Measurements from ENCODE around the gene MTUS2. TPM values are rescaled to one million over a fixed set of nuclear protein-coding genes. Genes with fewer than 3 reads are reported as not detected.

MTUS2 gene
- total RNA-seq, 1 experiment from 2014 or later = 6.6 TPM

GRCh38 chr13:29222458-29222857 is 402.3 kb downstream of the MTUS2 start:
- no peak overlapping the region for H3K4me3 ChIP-seq (ENCODE audit: low read length)
- H3K4me2 ChIP-seq (ENCODE audit: low read depth, low read length, poor library complexity, severe bottlenecking) = no peak overlapping the region
- H3K9me3 ChIP-seq (ENCODE audit: low read length) = no peaks in the 10 kb centered on the region
- H3K79me2 ChIP-seq (ENCODE audit: low read length) = no peaks in the 10 kb centered on the region
- DNase-seq = no peak
- no peaks in the 10 kb centered on the region for H4K20me1 ChIP-seq (ENCODE audit: insufficient read depth, low read depth, low read length)
- no peaks in the 10 kb centered on the region for H3K36me3 ChIP-seq (ENCODE audit: insufficient read depth, low read length)
- no peak overlapping the region for H2AFZ ChIP-seq (ENCODE audit: low read length)
- no peak overlapping the region for H3K27ac ChIP-seq (ENCODE audit: low read length)
- H3K27me3 ChIP-seq (ENCODE audit: low read length) = no peaks in the 10 kb centered on the region; the same call in 1 of the 2 replicates
- no peaks in the 10 kb centered on the region for H3K9me2 ChIP-seq (replicated peaks; ENCODE audit: insufficient read depth, low read length)
- H3K4me1 ChIP-seq (ENCODE audit: low read length) = no peaks in the 10 kb centered on the region
- no peak overlapping the region for H3K9ac ChIP-seq (ENCODE audit: low read length)

DNA sequence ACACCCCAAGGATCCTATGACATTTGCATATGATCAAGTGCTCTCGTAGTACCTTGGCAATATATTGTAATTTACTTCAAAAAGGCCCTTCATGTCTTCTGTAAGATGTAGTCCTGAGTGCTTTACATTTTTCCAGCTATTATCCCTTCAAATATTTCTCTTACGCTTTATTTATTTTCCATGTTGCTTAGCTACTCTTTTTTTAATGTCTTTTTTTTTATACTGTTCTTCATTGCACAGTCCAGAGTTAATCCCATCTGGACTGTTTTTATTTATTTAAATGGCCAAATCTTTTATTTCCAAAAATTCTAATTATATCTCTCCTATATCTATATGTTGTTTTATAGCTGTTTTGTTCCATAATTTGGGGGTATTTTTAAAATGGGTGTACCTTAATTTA is 404.1 kb downstream of the MTUS2 start:
- Histone ChIP-seq H3K4me3 (ENCODE audit: low read length) (no peak overlapping the region), H3K79me2 (ENCODE audit: low read length) (no peaks in the 10 kb centered on the region), H3K27me3 (ENCODE audit: low read length) (no peaks in the 10 kb centered on the region; the same call in 1 of the 2 replicates), H3K4me2 (ENCODE audit: low read depth, low read length, poor library complexity, severe bottlenecking) (no peak overlapping the region), H3K9ac (ENCODE audit: low read length) (no peak overlapping the region), H3K36me3 (ENCODE audit: insufficient read depth, low read length) (no peaks in the 10 kb centered on the region), H3K27ac (ENCODE audit: low read length) (no peak overlapping the region), H3K4me1 (ENCODE audit: low read length) (no peaks in the 10 kb centered on the region), H2AFZ (ENCODE audit: low read length) (no peak overlapping the region), H4K20me1 (ENCODE audit: insufficient read depth, low read depth, low read length) (no peaks in the 10 kb centered on the region), H3K9me3 (ENCODE audit: low read length) (no peaks in the 10 kb centered on the region), H3K9me2 (replicated peaks; ENCODE audit: insufficient read depth, low read length) (no peaks in the 10 kb centered on the region)
- no peak for DNase-seq

DNA sequence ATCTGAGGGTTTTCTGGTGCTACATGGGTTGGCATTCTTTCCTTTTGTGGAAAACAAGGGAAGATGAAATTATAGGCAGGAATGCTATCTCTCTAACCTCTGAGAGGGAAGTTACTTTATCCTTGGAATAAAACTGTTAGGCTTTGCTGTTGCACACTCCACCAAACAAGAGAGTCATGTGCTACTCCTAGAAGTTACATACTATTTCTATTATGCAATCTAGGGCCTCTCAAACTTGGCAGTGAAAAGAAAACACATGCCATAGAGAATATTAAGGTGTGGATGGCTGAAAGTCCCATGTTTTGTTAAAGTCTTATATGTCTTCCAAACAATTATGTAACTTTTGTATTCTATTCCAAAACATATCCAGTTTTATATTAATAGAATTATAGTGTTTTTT is 407.4 kb downstream of the MTUS2 start:
- H3K9ac ChIP-seq (ENCODE audit: low read length) = no peak overlapping the region
- H3K4me2 ChIP-seq (ENCODE audit: low read depth, low read length, poor library complexity, severe bottlenecking) = no peak overlapping the region
- no peaks in the 10 kb centered on the region for H3K9me2 ChIP-seq (replicated peaks; ENCODE audit: insufficient read depth, low read length)
- H3K27ac ChIP-seq (ENCODE audit: low read length) = no peak overlapping the region
- no peak overlapping the region for H2AFZ ChIP-seq (ENCODE audit: low read length)
- DNase-seq = no peak
- H3K4me1 ChIP-seq (ENCODE audit: low read length) = no peaks in the 10 kb centered on the region
- no peaks in the 10 kb centered on the region for H3K79me2 ChIP-seq (ENCODE audit: low read length)
- H3K9me3 ChIP-seq (ENCODE audit: low read length) = no peaks in the 10 kb centered on the region
- no peaks in the 10 kb centered on the region for H3K36me3 ChIP-seq (ENCODE audit: insufficient read depth, low read length)
- no peaks in the 10 kb centered on the region; the same call in 1 of the 2 replicates for H3K27me3 ChIP-seq (ENCODE audit: low read length)
- no peak overlapping the region for H3K4me3 ChIP-seq (ENCODE audit: low read length)
- H4K20me1 ChIP-seq (ENCODE audit: insufficient read depth, low read depth, low read length) = no peaks in the 10 kb centered on the region

GRCh38 chr13:29230299-29230845 is 410.2 kb downstream of the MTUS2 start:
- H3K9ac ChIP-seq (ENCODE audit: low read length) = no peak overlapping the region
- H3K36me3 ChIP-seq (ENCODE audit: insufficient read depth, low read length) = no peaks in the 10 kb centered on the region
- H3K9me2 ChIP-seq (replicated peaks; ENCODE audit: insufficient read depth, low read length) = no peaks in the 10 kb centered on the region
- H3K4me2 ChIP-seq (ENCODE audit: low read depth, low read length, poor library complexity, severe bottlenecking) = no peak overlapping the region
- H3K79me2 ChIP-seq (ENCODE audit: low read length) = no peaks in the 10 kb centered on the region
- no peak overlapping the region for H2AFZ ChIP-seq (ENCODE audit: low read length)
- H3K4me1 ChIP-seq (ENCODE audit: low read length) = no peaks in the 10 kb centered on the region
- no peak overlapping the region for H3K27ac ChIP-seq (ENCODE audit: low read length)
- H3K4me3 ChIP-seq (ENCODE audit: low read length) = no peak overlapping the region
- no peak for DNase-seq
- H3K27me3 ChIP-seq (ENCODE audit: low read length) = no peaks in the 10 kb centered on the region
- no peaks in the 10 kb centered on the region for H4K20me1 ChIP-seq (ENCODE audit: insufficient read depth, low read depth, low read length)
- H3K9me3 ChIP-seq (ENCODE audit: low read length) = no peaks in the 10 kb centered on the region

GRCh38 chr13:29239653-29240525 is 419.8 kb downstream of the MTUS2 start:
- Histone ChIP-seq H2AFZ (ENCODE audit: low read length) (no peak overlapping the region), H3K4me3 (ENCODE audit: low read length) (no peak overlapping the region), H3K4me2 (ENCODE audit: low read depth, low read length, poor library complexity, severe bottlenecking) (no peak overlapping the region), H3K27me3 (ENCODE audit: low read length) (no peaks in the 10 kb centered on the region), H3K9me3 (ENCODE audit: low read length) (no peaks in the 10 kb centered on the region), H3K9me2 (replicated peaks; ENCODE audit: insufficient read depth, low read length) (no peaks in the 10 kb centered on the region), H3K4me1 (ENCODE audit: low read length) (no peaks in the 10 kb centered on the region), H4K20me1 (ENCODE audit: insufficient read depth, low read depth, low read length) (no peaks in the 10 kb centered on the region), H3K79me2 (ENCODE audit: low read length) (no peaks in the 10 kb centered on the region), H3K9ac (ENCODE audit: low read length) (no peak overlapping the region), H3K36me3 (ENCODE audit: insufficient read depth, low read length) (no peaks in the 10 kb centered on the region), H3K27ac (ENCODE audit: low read length) (no peak overlapping the region)
- DNase-seq = peak; percentile 36

DNA sequence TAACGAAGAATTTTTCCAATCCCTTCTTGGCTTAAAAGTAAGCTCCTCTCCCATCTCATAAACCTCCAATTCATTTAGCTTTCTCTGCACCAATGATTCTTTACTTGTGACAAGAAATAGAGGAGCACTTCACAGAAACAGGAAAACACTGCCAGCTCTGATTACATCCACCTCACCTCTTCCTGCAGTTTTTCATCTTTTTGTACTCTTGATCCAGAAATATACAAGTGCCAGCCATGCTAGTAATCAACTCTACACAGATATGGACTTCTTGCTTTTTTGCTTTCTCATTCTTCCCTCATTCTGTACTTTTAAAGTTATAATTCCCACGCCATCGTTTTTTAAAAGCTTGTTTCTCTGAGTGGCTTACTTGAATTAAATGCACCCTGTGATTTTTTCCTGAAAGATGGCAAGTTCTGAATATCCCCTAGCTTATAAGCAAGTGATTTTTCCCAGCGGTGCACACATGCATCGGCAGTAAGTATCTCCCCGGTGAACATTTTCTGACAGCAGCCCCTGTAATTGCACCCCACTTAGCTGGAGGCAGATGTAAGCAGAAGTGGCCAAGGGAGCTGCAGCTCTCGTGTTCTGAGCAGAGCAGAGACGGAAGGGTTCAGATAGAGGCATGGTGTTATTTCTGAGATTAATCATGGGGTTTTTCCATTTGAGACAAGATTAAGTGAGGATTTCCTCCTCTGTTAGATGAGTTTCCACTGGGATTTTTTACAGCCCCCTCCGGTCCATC is 434.7 kb downstream of the MTUS2 start:
- no peak overlapping the region for H3K27ac ChIP-seq (ENCODE audit: low read length)
- 0 out of 2 replicates have a peak, but pooled peaks cover 2% of the 10 kb centered on the region for H3K27me3 ChIP-seq (ENCODE audit: low read length)
- H3K9me3 ChIP-seq (ENCODE audit: low read length) = no peaks in the 10 kb centered on the region
- H3K36me3 ChIP-seq (ENCODE audit: insufficient read depth, low read length) = no peaks in the 10 kb centered on the region
- H3K4me3 ChIP-seq (ENCODE audit: low read length) = no peak overlapping the region
- H3K9me2 ChIP-seq (replicated peaks; ENCODE audit: insufficient read depth, low read length) = no peaks in the 10 kb centered on the region
- no peaks in the 10 kb centered on the region for H3K79me2 ChIP-seq (ENCODE audit: low read length)
- H3K9ac ChIP-seq (ENCODE audit: low read length) = no peak overlapping the region
- H3K4me2 ChIP-seq (ENCODE audit: low read depth, low read length, poor library complexity, severe bottlenecking) = no peak overlapping the region
- H4K20me1 ChIP-seq (ENCODE audit: insufficient read depth, low read depth, low read length) = no peaks in the 10 kb centered on the region
- H2AFZ ChIP-seq (ENCODE audit: low read length) = no peak overlapping the region
- DNase-seq = peak; percentile 29
- no peaks in the 10 kb centered on the region for H3K4me1 ChIP-seq (ENCODE audit: low read length)

DNA sequence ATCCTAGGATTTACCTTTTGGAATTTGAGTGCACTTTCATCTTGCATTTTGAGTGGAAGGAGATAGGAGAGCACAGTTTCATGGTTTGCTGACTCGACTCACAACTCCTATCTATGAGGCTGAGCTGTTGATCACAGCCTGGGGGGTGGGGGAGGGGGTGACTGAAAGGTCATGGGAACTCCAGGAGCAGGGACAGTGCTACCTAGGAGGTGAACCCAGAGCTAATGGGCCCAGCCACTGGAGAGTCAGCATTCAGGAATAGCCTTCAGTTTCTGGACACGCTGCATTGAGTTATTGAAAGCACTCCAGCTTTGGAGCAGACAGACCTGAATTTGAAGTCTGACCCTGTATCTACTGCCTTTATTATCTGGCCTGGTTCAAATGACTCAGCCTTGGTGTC is 435.4 kb downstream of the MTUS2 start:
- H3K27me3 ChIP-seq (ENCODE audit: low read length) = 0 out of 2 replicates have a peak, but pooled peaks cover 2% of the 10 kb centered on the region
- H4K20me1 ChIP-seq (ENCODE audit: insufficient read depth, low read depth, low read length) = no peaks in the 10 kb centered on the region
- no peaks in the 10 kb centered on the region for H3K4me1 ChIP-seq (ENCODE audit: low read length)
- H3K4me2 ChIP-seq (ENCODE audit: low read depth, low read length, poor library complexity, severe bottlenecking) = no peak overlapping the region
- H3K9ac ChIP-seq (ENCODE audit: low read length) = no peak overlapping the region
- H3K79me2 ChIP-seq (ENCODE audit: low read length) = no peaks in the 10 kb centered on the region
- no peaks in the 10 kb centered on the region for H3K9me3 ChIP-seq (ENCODE audit: low read length)
- H3K36me3 ChIP-seq (ENCODE audit: insufficient read depth, low read length) = no peaks in the 10 kb centered on the region
- H2AFZ ChIP-seq (ENCODE audit: low read length) = no peak overlapping the region
- H3K9me2 ChIP-seq (replicated peaks; ENCODE audit: insufficient read depth, low read length) = no peaks in the 10 kb centered on the region
- no peak overlapping the region for H3K27ac ChIP-seq (ENCODE audit: low read length)
- DNase-seq = peak; percentile 22
- no peak overlapping the region for H3K4me3 ChIP-seq (ENCODE audit: low read length)

- no peak overlapping the region for H3K9ac ChIP-seq (ENCODE audit: low read length)
- no peak overlapping the region for H3K27ac ChIP-seq (ENCODE audit: low read length)
- no peaks in the 10 kb centered on the region for H3K9me2 ChIP-seq (replicated peaks; ENCODE audit: insufficient read depth, low read length)
- DNase-seq = peak; percentile 41
- no peaks in the 10 kb centered on the region for H3K4me1 ChIP-seq (ENCODE audit: low read length)
- no peaks in the 10 kb centered on the region for H3K9me3 ChIP-seq (ENCODE audit: low read length)
- no peaks in the 10 kb centered on the region for H3K79me2 ChIP-seq (ENCODE audit: low read length)
- no peak overlapping the region for H3K4me2 ChIP-seq (ENCODE audit: low read depth, low read length, poor library complexity, severe bottlenecking)
- H4K20me1 ChIP-seq (ENCODE audit: insufficient read depth, low read depth, low read length) = no peaks in the 10 kb centered on the region
- no peak overlapping the region for H3K4me3 ChIP-seq (ENCODE audit: low read length)
- H2AFZ ChIP-seq (ENCODE audit: low read length) = no peak overlapping the region
- H3K36me3 ChIP-seq (ENCODE audit: insufficient read depth, low read length) = no peaks in the 10 kb centered on the region
- H3K27me3 ChIP-seq (ENCODE audit: low read length) = no peaks in the 10 kb centered on the region
These were observed 440.5 kb downstream of the MTUS2 start for GRCh38 chr13:29260684-29261083.

Data from Karpas-422 (cell line).